Stimulated activated CD4-positive, alpha-beta T cell treated with anti-CD3 and anti-CD28 coated beads, TNF-alpha, amount 100 ng/mL, for 4 hours (primary cell): ENCODE results near the gene ZDHHC5.
A peak's percentile ranks its signal among the peaks of the same experiment; 100 is the strongest.
"Not testable (repeated sequence)": the region's sequence is repeated elsewhere in the genome, so short reads cannot be mapped to it uniquely, and the experiment has no call there.

Source experiments
- DNase-seq, 3 experiments: peaks; one replicate each; pipeline ENCODE4 v3.0.0-alpha.2; 2020; ENCODE audit warnings: low read depth in 3 of 3

Gene ZDHHC5

GRCh38 chr11:57644748-57645688, 22.9 kb upstream of the ZDHHC5 start:
- peak; percentile 64 to 85 (median 77) for DNase-seq

- no peak for DNase-seq
Measured at GRCh38 chr11:57645689-57646085, 22.2 kb upstream of the ZDHHC5 start.

- no peak for DNase-seq
Measured at GRCh38 chr11:57646194-57646798, 21.6 kb upstream of the ZDHHC5 start.

- DNase-seq = no peak
Measured at GRCh38 chr11:57646799-57647303, 21.1 kb upstream of the ZDHHC5 start.

GRCh38 chr11:57647372-57647771, 20.5 kb upstream of the ZDHHC5 start:
- DNase-seq = no peak

DNA sequence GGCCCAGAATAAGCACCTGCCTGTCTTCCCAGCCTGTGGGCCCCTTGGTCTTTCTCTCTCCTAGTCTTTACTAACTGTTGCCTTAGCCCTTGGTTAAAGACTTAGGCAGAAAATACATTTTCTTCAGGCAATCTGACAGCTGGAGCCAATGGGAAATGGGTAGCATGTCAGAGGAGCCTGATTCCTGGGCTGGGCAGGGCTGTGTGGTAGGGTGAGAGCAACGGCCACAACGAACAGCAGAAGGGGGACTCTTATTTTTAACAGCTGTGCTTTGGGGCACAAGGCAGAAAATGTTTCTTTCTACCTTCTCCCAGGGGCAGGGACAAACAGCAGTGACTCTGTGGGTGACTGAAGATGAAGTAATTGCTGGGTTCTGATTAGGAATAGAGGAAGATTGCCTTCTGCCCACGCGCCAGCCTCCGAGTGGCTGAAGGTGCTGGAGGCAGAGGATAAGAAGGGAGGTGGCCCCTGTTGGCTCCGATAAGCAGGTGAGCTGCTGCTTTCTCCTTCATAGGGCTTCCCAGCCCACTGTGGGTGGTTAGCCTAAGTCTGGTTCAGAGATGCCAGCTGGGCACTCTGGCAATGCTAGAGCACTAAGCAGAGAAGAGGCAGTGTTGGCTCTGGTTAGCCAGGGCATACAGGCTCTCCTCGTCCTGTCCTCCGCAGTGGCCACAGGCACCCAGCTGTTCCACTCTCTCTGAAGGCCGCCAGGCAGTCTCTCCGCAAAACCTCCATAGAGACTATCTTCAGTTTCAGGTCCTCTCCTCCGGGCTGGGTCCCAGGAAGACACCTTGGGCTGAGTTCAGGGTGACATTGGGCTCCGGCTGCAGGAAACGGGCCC, 19.7 kb upstream of the ZDHHC5 start:
- no peak for DNase-seq

DNA sequence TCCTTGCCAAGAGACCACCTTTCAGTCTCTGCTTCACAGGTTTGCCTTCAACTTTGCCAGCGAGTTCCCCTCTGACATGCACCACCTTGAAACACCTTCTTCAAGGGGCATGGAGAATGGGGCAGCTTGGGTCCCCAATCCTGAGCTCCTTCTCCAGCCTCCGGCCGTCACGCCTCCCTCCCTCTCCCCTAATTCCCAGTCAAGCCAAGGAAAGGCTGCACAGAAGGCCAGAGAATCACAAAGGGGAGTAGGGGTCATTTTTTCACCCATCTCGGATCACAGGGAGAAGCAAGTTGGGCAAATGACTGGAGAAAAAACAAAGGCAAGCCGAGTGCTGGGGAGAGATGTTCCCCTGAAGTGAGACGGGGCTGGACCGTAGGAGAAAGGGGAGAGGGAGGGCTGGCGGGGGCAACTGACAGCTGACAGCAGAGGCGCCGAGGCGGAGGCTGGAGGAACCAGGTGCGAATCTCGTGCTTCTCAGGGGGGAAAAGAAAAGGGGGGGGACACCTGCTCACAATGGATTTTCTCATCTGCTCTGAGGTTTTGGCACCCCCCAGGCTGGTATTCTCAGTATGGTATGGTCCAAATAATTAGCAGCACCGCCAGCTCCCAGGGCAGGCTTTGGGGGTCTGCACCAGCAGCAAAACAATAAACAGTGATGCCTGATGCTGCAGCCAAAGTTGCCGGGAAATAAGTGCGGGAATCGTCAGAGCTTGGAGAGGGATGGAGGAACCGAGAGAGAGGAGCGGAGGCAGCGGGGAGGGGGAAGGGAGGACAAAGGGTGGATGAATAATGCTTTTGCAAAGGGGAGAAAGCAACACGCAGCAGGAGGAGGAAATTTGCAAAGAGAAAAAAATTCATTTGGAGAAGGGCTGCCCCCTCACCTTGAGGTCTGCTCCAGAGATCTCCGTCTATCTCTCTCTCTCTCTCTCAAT, 18.8 kb upstream of the ZDHHC5 start:
- no peak for DNase-seq

GRCh38 chr11:57649826-57650738, 17.8 kb upstream of the ZDHHC5 start, which contains the start of gene YPEL4:
YPEL4 (minus strand) TSS chr11:57649912; CDS start chr11:57647107, 2,805 bp downstream.
- DNase-seq = peak in 2 of 3 experiments; percentile 54 to 60

GRCh38 chr11:57650739-57651090, 17.2 kb upstream of the ZDHHC5 start:
- no peak for DNase-seq

- no peak for DNase-seq
Measured at GRCh38 chr11:57651408-57651807, 16.5 kb upstream of the ZDHHC5 start.

GRCh38 chr11:57652230-57652629, 15.7 kb upstream of the ZDHHC5 start:
- not testable (repeated sequence) for DNase-seq

- no peak for DNase-seq
Measured at GRCh38 chr11:57652662-57653061, 15.3 kb upstream of the ZDHHC5 start.

GRCh38 chr11:57653163-57653562, 14.8 kb upstream of the ZDHHC5 start:
- no peak for DNase-seq

- no peak for DNase-seq
Measured at GRCh38 chr11:57656885-57657193, 11.1 kb upstream of the ZDHHC5 start.

GRCh38 chr11:57657194-57658022, 10.5 kb upstream of the ZDHHC5 start, which contains the start of gene CLP1:
CLP1 (plus strand) TSS chr11:57657762; CDS start chr11:57659477, 1,715 bp downstream.
- DNase-seq = peak; percentile 95 to 99 (median 98)

GRCh38 chr11:57658023-57658361, 9.9 kb upstream of the ZDHHC5 start:
- no peak for DNase-seq

GRCh38 chr11:57659669-57660068, 8.2 kb upstream of the ZDHHC5 start:
- no peak for DNase-seq

GRCh38 chr11:57662893-57663292, 5.0 kb upstream of the ZDHHC5 start:
- no peak for DNase-seq

DNA sequence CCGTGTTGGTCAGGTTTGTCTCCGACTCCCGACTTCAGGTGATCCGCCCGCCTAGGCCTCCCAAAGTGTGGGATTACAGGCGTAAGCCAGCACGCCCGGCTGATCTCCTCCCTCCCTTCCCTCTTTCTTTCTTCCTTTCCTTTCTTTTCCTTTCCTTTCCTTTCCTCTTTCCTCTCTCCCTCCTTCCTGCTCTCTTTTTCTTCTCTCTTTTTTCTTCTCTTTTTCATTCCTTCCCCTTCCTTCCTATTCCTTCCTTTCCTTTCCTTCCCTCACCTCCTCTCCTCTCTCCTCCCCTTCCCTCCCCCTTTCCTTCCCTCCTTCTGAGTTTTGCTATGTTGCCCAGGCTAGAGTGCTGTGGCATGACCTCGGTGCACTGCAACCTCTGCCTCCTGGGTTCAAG, 3.9 kb upstream of the ZDHHC5 start:
- DNase-seq = no peak
